ENCODE results near the gene DNAJC24.

DNAJC24 gene

DNA sequence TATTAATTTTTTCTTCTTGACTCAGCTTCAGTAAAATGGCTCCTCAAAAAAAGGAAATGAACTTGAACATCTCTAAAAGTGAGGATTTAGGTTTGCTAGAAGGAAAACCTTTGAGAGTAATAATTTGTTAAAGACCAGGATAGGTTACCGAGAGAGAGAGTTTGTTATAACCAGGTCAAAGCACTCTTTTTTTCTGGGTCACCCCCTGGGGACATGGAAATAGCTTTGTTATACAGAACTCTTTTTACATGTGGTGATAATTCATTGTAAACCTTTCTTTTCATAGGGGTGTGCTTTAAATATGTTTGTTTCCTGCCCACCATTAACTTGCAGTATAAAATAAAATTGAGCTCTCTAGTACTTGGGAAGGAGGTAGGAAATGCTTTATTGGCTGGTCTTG lies 47.7 kb downstream of the DNAJC24 start:
- DNase-seq = peak; percentile 12

DNA sequence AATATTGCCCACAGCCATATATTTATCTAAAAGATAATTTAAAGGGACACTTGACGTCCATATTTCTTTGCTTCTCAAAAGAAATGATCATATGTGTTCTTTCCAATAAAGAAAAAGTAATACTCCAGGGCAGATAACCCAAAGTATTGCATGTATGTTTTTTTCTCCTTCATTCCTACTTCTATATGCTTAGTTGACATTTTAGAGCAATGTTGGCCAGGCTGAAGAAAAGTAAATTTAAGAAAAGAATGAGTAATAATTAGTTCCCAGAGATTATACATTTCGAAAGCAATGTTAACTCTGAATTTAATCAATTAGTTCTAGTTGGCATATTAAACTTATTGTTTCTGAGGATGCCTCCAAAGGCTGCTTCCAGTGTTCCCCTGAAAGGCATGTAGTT lies 48.2 kb downstream of the DNAJC24 start:
- no peak for DNase-seq

DNA sequence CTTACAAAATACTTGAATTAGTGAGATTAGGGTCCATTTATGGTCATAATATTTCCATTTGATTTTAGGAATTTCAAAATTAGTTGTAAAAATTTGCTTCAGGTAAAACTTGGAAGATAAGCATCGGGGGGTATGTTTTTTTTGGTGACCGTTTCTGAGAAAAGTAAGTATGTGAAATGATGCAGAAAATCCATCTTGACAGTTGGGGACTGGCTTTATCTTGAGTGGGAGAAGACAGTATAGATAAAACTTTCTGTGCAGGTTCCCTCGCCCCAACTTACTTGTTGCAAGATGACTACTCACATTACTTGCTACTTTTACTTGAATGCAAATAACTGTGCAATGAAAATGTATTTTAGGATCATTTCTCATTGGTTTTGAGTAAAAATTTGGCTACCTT lies 49.5 kb downstream of the DNAJC24 start:
- DNase-seq = no peak

DNA sequence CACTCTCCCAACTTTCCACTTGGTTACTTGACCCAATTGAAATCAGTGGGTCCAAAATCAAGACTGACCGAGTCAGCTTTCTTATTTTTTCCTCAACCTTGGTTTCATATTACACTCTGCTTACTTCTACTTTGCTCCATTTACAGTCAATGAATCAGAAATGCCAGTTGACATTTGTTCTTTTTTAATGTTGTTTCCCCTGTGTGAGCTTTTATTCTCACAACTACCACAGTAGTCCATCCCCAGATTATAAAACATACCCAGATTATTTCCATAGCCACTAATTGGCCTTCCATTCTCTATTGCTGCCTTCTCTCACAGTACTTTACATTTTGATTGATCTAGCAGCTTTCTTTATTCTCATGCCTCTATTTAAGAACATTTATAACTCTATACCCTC lies 50.0 kb downstream of the DNAJC24 start:
- no peak for DNase-seq

DNA sequence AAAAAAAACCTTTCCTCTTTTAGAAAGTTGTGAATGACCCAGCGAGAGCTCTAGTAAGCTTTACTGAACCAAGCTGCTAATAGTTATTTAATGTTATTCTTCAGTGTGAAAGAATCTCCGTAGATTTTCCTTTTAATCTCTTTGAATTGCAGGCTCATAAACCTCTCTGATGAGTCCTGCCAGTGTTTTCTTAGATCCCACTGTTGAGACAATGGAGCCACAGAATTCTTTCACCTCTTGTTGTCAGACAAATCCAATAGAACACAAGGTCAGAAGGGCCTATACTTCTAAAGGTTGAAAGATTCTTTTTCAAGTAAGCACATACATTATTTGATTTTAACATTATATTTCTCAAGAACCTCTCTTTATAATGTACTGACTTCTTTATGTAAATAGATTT lies 52.2 kb downstream of the DNAJC24 start:
- no peak for DNase-seq

DNA sequence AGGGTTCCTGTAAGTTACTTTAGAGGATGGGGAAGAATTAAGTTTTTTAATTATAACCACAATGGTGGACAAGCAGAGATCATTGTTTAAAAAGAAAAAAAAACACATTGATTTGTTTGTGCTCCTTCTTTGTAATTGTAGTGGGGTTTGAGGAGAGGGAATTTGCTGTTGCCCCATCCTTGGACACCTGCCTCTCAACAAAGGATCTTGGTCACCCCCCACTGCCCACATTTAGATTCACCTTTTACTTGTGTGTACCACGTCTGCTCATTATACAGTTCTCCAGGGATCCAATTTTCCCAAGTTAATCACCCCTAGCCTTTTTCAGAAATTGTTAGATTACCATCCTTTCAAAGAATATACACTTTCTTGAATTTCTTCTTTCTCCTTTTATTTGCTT lies 53.0 kb downstream of the DNAJC24 start:
- no peak for DNase-seq

DNA sequence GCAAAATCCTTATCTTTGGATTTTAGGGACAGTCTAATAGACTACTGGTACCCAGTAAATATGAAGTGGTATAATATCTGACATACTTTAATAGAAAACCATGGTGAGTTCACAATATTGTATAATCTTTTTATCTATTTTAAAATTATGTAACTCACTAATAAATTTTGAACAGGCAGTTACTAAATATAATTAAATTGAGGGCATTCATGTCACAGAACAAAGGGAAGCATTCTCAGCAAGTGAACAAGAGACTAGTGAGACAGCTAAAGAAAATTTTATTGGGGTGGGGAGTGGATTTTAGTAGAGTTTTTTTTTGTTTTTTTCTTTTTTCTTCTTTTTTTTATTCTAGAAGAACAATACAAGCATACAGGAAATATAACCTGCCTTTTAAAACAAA lies 55.0 kb downstream of the DNAJC24 start:
- DNase-seq = no peak

DNA sequence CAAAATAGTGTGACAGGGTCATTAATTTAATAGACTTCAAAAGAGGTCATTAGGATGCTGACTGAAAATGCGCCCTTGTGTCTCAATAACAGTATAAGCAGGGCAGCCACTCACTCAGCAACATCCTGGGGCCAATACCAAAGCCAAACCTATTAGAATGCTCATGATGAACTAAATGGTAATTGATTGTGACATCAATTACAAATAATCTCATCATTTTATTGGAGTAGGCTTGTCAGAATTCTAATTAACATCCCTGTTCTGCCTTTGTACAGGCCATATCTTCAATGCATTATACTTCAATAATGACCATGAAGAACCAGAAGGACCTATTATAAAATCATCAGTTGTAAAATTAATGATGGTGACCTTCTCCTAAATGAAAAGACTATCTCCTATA lies 64.2 kb downstream of the DNAJC24 start:
- DNase-seq = no peak

DNA sequence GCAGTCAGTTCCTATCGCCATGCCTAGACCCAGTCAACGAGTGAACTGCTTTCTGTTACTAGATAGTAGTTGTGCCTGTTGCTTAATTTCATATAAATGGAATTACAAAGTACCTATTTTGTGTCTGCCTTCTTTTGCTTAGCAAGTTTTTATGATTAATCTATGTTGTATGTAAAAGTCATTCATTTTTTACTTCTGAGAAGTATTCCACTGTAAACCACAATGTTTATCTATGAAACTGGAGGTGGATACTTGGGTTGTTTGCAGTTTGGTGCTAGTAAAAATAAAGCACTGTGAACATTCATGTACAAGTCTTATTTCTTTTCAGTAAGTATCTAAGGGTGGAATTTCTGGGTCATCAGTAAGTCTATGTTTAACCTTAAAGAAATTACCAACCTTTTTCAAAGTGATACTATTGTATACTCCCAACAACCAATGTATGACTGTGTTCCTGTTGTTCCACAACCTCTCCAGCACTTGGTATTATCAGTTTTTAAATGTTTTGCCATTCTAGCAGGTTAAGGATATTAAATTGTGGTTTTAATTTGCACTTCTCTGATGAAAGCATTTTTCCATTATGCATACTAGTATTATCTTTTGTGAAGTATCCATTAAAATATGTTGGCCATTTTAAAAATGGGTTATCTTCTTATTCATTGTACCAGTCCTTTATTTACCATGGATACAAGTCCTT lies 68.2 kb downstream of the DNAJC24 start:
- DNase-seq = no peak

DNA sequence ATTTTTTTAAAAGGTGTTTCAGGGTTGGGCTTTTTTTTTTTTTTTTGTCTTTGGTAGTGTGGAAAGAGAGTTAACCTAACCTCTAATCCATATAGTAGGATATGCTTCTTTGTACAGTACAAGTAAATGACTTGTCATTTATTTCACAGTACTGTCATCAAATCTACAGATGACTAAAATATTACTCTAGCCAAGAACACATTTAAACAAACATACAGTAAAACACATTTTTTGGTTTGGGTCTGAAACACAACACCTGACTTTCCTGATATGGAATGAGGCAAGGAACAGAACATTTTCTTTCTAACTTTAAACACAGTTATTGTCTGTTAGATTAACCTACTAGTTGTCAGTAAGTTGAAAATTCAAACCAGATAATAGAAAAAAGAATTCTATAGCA lies 71.6 kb downstream of the DNAJC24 start:
- DNase-seq = no peak

DNA sequence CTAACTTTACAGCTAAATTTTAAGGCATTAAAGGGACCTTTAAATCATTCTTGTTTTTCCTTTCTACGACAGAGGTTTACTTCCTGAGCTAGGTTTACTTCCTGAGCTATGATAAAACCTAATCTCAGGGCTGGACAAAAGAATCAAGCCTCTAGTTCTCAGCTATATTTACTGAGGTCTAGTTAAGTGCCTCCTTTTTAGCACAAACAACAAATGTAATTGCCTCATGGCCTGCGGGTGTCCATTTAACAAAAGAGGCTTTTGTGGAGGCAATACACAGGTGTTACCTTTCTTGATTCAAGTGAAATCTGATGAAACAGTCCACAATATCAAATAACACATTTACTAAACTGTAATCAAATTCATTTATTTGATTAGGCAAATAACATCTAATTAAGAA lies 72.4 kb downstream of the DNAJC24 start:
- peak; percentile 81 for DNase-seq

DNA sequence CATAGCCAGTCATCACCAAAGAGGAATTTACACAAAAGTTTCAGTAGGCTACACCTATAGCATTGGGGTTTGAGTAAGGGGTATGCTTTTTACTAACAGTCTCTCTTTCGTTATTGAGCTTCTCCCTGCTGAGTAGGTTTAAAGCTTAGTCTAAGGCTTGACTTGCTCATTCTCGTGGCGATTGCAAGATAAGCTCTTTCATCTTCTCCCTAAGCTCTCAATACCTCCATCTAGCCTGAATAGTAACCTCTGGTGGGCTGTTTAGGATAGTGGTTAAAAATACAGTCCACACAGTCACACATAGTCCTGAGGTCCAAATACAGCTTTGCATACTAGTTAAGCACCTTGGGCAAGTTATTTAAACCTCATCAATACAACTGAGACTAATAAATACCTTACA lies 74.1 kb downstream of the DNAJC24 start:
- DNase-seq = no peak

DNA sequence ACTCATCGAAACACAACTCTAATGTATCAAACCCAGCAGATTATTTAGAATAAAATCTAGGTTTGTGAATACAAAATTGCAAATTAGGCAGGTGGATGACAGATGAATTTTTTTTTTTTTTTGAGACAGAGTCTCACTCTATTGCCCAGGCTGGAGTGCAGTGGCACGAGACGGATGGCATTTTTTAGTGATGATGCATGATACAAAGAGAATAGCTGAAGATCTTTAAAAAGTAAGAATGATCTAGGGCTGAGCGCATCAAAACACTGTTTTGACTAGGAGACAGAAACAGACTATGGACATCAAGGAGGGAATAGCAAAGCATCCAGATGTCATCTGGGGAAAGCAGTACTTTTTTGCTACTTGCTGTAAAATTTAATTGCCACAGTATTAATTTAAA lies 76.0 kb downstream of the DNAJC24 start:
- no peak for DNase-seq

DNA sequence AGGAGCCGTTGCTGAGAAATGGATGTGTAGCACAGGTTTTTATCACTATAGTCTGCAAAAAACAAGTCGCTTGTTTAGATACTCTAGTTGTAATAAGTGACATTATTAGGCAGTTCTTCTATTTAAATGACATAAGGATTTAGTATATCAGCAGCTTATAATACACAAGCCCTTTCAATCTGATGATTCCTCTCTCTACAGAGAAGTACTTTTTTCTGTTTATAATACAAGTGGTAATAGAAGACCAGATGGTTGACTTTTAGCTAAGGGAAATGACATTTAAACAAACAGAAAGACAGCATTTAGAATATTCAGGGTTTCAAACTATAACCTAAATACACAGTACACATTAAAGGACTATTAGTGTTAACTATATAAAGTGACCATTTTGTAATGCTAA lies 79.4 kb downstream of the DNAJC24 start:
- DNase-seq = no peak

DNA sequence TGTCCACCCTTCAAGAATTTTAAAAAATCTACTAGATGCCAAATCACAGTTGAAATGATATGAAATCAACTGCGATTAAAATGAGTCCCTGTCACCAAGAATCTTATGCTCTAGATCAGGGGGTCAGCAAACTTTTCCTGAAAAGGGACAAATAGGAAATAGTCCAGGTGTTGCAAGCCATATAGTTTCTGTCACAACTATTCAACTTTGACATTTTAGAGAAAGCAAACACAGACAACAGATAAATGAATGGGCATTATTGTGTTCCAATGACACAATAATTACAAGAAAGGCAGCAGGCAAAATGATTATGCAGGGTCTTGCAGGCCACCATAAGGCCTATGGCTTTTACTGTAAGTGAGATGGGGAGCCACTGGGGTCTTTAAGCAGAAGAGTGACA lies 81.2 kb downstream of the DNAJC24 start:
- DNase-seq = no peak

DNA sequence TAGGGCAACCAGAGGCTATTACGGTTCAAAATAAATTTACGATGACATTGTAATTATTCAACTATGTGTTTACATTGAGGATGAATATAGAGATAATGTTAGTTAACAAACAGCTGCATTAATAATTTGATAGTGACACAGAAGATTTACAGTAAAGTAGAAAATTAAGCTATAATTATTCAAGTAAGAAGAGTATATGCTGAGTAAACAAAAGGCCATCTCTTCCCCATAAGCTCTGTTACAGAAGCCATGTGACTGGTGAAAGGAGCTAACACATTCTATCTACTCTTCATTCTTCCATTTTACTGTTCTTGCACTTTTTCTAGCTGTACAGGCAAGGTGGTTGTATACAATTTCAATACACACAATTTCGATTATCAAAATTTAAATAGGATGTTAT lies 85.5 kb downstream of the DNAJC24 start:
- DNase-seq = no peak

DNA sequence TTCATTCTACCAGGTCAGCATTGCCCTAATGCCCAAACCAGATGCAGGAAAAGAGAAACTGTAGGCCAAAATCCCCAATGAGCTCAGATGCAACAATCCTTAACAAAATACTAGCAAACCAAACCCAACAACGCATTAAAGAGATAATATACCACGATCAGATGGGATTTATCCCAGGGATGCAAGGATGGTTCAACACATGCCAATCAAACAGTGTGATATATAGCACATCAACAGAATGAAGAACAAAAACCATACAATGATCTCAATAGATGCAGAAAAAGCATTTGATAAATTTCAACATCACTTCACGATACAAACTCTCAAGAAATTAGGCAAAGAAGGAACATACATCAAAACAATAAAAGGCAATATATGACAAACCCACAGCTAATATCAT lies 94.8 kb downstream of the DNAJC24 start:
- no peak for DNase-seq

DNA sequence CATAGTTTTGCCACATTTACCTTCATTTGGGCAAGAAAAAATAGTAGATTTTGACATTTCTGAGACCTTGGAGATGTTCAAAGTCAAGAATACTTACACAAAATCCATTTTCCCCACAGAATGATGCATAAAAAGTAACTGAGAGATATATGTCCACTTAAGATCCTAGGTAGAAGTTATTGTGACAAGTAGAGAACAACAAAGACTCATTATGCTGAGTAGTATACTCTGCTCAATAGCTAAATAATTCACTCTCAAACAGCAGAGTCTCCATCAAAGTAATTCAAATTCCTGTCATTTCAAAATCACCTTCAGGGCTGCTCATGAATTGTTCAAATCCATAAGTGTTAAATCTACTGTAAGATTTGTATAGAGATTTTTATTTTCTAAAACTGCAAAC lies 104.4 kb downstream of the DNAJC24 start:
- no peak for DNase-seq

DNA sequence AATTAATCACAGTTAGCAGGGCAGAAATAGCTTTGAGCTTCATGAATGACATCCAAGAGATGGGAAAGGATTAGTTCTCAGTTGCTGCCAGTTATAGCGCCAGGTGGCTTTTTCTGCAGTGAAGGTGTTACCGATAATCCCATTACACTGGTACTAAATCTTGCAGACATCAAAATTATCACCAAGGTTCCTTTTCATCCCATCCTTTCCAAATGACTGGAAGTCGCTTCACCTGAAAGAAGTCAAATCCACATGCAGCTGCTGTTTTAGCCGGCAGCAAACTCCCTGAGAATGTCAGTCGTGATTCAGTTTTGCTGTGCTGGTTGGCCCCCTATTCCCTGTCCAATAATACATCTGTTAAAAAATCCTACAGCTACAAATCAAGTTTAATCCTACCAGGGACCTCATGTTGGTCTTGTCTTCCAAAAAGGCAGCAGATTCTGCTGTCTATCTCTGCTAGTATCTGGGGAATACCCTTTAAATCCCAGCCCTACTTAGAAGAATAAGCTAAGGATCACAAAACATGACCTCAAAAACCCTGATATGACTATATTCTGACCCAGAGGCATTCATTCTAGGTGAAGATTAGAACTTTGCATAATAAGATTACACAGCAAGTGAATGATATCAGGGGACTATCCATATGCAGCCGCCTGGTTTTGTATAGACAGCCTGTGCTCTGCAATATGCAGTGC lies 108.0 kb downstream of the DNAJC24 start:
- no peak for DNase-seq

DNA sequence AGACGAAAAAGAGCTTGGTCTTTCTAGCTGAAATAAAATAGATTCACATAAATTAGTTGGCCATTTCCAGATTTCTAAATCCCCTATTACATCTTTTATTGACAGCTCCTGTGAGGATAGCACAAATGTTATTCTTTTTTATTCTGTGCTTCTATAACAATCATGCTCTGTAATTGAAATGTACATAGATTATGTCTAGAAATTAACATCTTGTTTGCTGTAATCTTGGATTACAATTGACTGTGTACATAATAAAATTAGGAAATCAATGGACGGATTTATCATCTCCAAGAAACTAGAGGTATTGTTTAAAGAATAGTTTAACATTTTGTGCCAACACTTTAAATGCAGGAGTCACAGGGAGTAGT lies 108.5 kb downstream of the DNAJC24 start:
- DNase-seq = no peak

DNA sequence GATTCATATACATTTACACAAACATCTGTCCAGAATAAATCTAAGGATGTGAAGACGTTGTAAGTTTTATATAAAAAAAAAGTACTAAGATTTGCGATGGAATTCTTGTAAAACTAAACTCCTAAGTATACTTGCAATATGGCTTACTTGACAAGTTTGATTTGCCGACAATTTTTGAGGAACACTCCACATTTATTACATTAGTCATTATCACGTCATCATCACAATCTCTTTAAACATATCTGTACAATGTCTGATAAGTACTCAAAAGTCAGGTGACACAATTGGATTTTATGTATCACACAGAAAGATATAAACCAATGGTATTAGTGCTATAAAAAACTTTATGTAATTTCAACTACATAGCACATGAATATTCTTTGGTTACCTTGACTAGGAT lies 109.4 kb downstream of the DNAJC24 start:
- no peak for DNase-seq

DNA sequence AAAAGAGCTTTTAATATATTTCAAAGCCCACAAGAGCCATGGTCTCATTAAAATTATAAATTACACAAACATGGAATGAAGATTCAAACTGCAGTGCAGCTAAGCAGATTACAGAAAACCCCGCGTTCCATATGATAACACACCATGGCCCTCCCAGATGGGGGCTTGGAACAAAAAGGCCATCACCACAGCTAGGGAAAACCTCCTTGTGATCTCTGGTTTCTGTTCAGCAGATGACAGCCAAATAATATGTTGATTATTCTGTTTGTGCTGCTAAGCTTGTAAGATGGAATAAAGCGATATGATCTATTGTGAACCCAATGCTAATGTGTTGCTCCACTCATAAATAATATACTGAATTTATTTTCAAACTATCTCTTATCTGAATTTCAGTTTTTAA lies 111.3 kb downstream of the DNAJC24 start:
- no peak for DNase-seq
